ENCODE results near the gene GAP43.

DNA sequence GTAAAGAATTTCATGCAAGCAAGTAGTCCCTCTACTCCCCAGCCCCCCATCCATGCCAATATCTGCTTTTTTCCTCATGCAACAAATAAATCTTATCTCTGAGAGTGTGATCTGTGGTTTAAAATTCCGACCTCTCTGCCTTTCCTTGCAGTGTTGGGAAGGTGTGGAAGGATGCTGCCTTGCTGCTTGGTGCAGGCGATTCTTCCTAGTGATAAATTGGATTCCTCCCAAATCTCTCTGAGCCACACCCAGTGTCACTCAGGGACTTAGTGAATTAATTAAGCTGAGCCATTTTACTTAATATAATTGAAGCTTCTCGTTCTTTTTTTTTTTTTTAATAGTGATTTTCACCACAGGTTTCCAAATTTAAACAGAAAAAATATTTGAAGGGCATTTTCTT is 3.4 kb downstream of the GAP43 start:
- TF ChIP-seq, protein P1, sequence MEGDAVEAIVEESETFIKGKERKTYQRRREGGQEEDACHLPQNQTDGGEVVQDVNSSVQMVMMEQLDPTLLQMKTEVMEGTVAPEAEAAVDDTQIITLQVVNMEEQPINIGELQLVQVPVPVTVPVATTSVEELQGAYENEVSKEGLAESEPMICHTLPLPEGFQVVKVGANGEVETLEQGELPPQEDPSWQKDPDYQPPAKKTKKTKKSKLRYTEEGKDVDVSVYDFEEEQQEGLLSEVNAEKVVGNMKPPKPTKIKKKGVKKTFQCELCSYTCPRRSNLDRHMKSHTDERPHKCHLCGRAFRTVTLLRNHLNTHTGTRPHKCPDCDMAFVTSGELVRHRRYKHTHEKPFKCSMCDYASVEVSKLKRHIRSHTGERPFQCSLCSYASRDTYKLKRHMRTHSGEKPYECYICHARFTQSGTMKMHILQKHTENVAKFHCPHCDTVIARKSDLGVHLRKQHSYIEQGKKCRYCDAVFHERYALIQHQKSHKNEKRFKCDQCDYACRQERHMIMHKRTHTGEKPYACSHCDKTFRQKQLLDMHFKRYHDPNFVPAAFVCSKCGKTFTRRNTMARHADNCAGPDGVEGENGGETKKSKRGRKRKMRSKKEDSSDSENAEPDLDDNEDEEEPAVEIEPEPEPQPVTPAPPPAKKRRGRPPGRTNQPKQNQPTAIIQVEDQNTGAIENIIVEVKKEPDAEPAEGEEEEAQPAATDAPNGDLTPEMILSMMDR (conservative IDR thresholded peaks at IDR 0.05; ENCODE audit: low read depth, low read length), result no peak
- TF ChIP-seq EZH2 (IDR thresholded peaks at IDR 0.05; ENCODE audit: borderline replicate concordance, low read depth, low read length, poor library complexity, severe bottlenecking), result no peak

All from A673 (cell line).